Activated T-helper 17 cell treated with anti-CD3 and anti-CD28 coated beads, Interleukin-2, amount 50 U/mL, for 72 hours (primary cell): ENCODE measurements around the gene IL36G. TPM values are rescaled to one million over a fixed set of nuclear protein-coding genes. Genes with fewer than 3 reads are reported as not detected.

Experiments used
- ATAC-seq: fragments of 150-1000 bp; cut with Tn5 transposase; replicated peaks from 2 replicates; pipeline ENCODE4 v1.10.0; 2021; ENCODE audit warnings: mild to moderate bottlenecking, moderate library complexity
- H3K27ac Mint-ChIP-seq: one replicate; pipeline ENCODE4 v1.8.0; 2022; ENCODE audit warnings: mixed read lengths
- H3K27me3 Mint-ChIP-seq: one replicate; pipeline ENCODE4 v1.8.0; 2022; ENCODE audit warnings: mixed read lengths
- H3K36me3 Mint-ChIP-seq: one replicate; pipeline ENCODE4 v1.8.0; 2022; ENCODE audit warnings: low read depth, mild to moderate bottlenecking, mixed read lengths
- H3K4me1 Mint-ChIP-seq: one replicate; pipeline ENCODE4 v1.8.0; 2022; ENCODE audit warnings: mixed read lengths
- H3K4me3 Mint-ChIP-seq: one replicate; pipeline ENCODE4 v1.8.0; 2022; ENCODE audit warnings: mild to moderate bottlenecking, mixed read lengths
- H3K9me3 Mint-ChIP-seq: one replicate; pipeline ENCODE4 v1.8.0; 2022; ENCODE audit warnings: mixed read lengths
- total RNA-seq, 2 donors: library from RNA; stranded (reverse); gene quantifications; one replicate each; pipeline ENCODE4 v1.2.3, GENCODE V29; 2022

The IL36G gene
- total RNA-seq, 2 donors from 2014 or later = 0.48 TPM; not detected in 1

GRCh38 chr2:112996635-112997034, 18.8 kb downstream of the IL36G start:
- Mint-ChIP-seq H3K4me1 (peaks cover 20% of the 10 kb centered on the region), H3K27ac (peak overlapping the region; percentile 52), H3K27me3 (no peaks in the 10 kb centered on the region), H3K4me3 (peak overlapping the region; percentile 78), H3K36me3 (no peaks in the 10 kb centered on the region), H3K9me3 (peaks cover 23% of the 10 kb centered on the region)
- ATAC-seq = peak; percentile 93

- ATAC-seq = no peak
- no peaks in the 10 kb centered on the region for H3K36me3 Mint-ChIP-seq
- H3K9me3 Mint-ChIP-seq = peaks cover 21% of the 10 kb centered on the region
- H3K27me3 Mint-ChIP-seq = no peaks in the 10 kb centered on the region
- H3K27ac Mint-ChIP-seq = peak overlapping the region; percentile 52
- H3K4me1 Mint-ChIP-seq = peaks cover 20% of the 10 kb centered on the region
- peak overlapping the region; percentile 78 for H3K4me3 Mint-ChIP-seq
Measured at GRCh38 chr2:112997151-112997550, 19.3 kb downstream of the IL36G start.

GRCh38 chr2:113000436-113000835, 22.6 kb downstream of the IL36G start:
- Mint-ChIP-seq H3K4me3 (no peak overlapping the region), H3K9me3 (peaks cover 12% of the 10 kb centered on the region), H3K4me1 (peaks cover 17% of the 10 kb centered on the region), H3K27me3 (no peaks in the 10 kb centered on the region), H3K36me3 (no peaks in the 10 kb centered on the region), H3K27ac (no peak overlapping the region)
- no peak for ATAC-seq

- Mint-ChIP-seq H3K4me3 (no peak overlapping the region), H3K27ac (no peak overlapping the region), H3K27me3 (no peaks in the 10 kb centered on the region), H3K4me1 (no peaks in the 10 kb centered on the region), H3K36me3 (no peaks in the 10 kb centered on the region), H3K9me3 (peaks cover 12% of the 10 kb centered on the region)
- ATAC-seq = no peak
Measured at GRCh38 chr2:113002677-113003076, 24.9 kb downstream of the IL36G start.

GRCh38 chr2:113005030-113005509, 27.3 kb downstream of the IL36G start, which contains the start of gene IL36A:
IL36A (plus strand) TSS chr2:113005459; CDS start chr2:113005872, 413 bp downstream.
- H3K27ac Mint-ChIP-seq = no peak within 1 kb of the TSS
- peaks cover 8% of the 10 kb centered on the region for H3K9me3 Mint-ChIP-seq
- H3K4me1 Mint-ChIP-seq = no peaks in the 10 kb centered on the region
- no peaks in the 10 kb centered on the region for H3K27me3 Mint-ChIP-seq
- no peaks in the 10 kb centered on the region for H3K36me3 Mint-ChIP-seq
- no peak within 1 kb of the TSS for H3K4me3 Mint-ChIP-seq
- no peak for ATAC-seq

- no peak for ATAC-seq
- Mint-ChIP-seq H3K4me1 (no peaks in the 10 kb centered on the region), H3K36me3 (no peaks in the 10 kb centered on the region), H3K9me3 (no peaks in the 10 kb centered on the region), H3K27me3 (peaks cover 4% of the 10 kb centered on the region), H3K4me3 (no peak overlapping the region), H3K27ac (no peak overlapping the region)
Measured at GRCh38 chr2:113007250-113007649, 29.4 kb downstream of the IL36G start.

- no peak overlapping the region for H3K4me3 Mint-ChIP-seq
- no peaks in the 10 kb centered on the region for H3K36me3 Mint-ChIP-seq
- no peaks in the 10 kb centered on the region for H3K4me1 Mint-ChIP-seq
- H3K27ac Mint-ChIP-seq = no peak overlapping the region
- H3K9me3 Mint-ChIP-seq = no peaks in the 10 kb centered on the region
- peaks cover 7% of the 10 kb centered on the region for H3K27me3 Mint-ChIP-seq
- no peak for ATAC-seq
Measured at GRCh38 chr2:113009622-113010021, 31.8 kb downstream of the IL36G start.

- peaks cover 7% of the 10 kb centered on the region for H3K27me3 Mint-ChIP-seq
- no peak for ATAC-seq
- no peaks in the 10 kb centered on the region for H3K4me1 Mint-ChIP-seq
- no peaks in the 10 kb centered on the region for H3K9me3 Mint-ChIP-seq
- H3K4me3 Mint-ChIP-seq = no peak overlapping the region
- H3K27ac Mint-ChIP-seq = no peak overlapping the region
- no peaks in the 10 kb centered on the region for H3K36me3 Mint-ChIP-seq
Measured at GRCh38 chr2:113010088-113010487, 32.3 kb downstream of the IL36G start.

GRCh38 chr2:113011108-113011507, 33.3 kb downstream of the IL36G start:
- Mint-ChIP-seq H3K27ac (no peak overlapping the region), H3K4me1 (no peaks in the 10 kb centered on the region), H3K9me3 (no peaks in the 10 kb centered on the region), H3K4me3 (no peak overlapping the region), H3K27me3 (peaks cover 7% of the 10 kb centered on the region), H3K36me3 (no peaks in the 10 kb centered on the region)
- ATAC-seq = no peak

- H3K4me1 Mint-ChIP-seq = no peaks in the 10 kb centered on the region
- H3K27ac Mint-ChIP-seq = no peak overlapping the region
- no peak for ATAC-seq
- H3K9me3 Mint-ChIP-seq = peaks cover 4% of the 10 kb centered on the region
- no peak overlapping the region for H3K4me3 Mint-ChIP-seq
- peaks cover 15% of the 10 kb centered on the region for H3K27me3 Mint-ChIP-seq
- H3K36me3 Mint-ChIP-seq = no peaks in the 10 kb centered on the region
Measured at GRCh38 chr2:113012436-113013335, 34.9 kb downstream of the IL36G start.

- H3K9me3 Mint-ChIP-seq = peaks cover 4% of the 10 kb centered on the region
- ATAC-seq = no peak
- H3K4me3 Mint-ChIP-seq = no peak overlapping the region
- H3K27me3 Mint-ChIP-seq = peaks cover 19% of the 10 kb centered on the region
- H3K4me1 Mint-ChIP-seq = no peaks in the 10 kb centered on the region
- H3K27ac Mint-ChIP-seq = no peak overlapping the region
- H3K36me3 Mint-ChIP-seq = no peaks in the 10 kb centered on the region
Measured at GRCh38 chr2:113013336-113013661, 35.5 kb downstream of the IL36G start.

- Mint-ChIP-seq H3K27ac (no peak overlapping the region), H3K4me3 (no peak overlapping the region), H3K9me3 (peaks cover 11% of the 10 kb centered on the region), H3K27me3 (peaks cover 26% of the 10 kb centered on the region), H3K36me3 (no peaks in the 10 kb centered on the region), H3K4me1 (no peaks in the 10 kb centered on the region)
- no peak for ATAC-seq
Measured at GRCh38 chr2:113014067-113014466, 36.3 kb downstream of the IL36G start.

GRCh38 chr2:113015042-113015441, 37.2 kb downstream of the IL36G start:
- Mint-ChIP-seq H3K9me3 (peaks cover 11% of the 10 kb centered on the region), H3K4me3 (no peak overlapping the region), H3K27me3 (peaks cover 31% of the 10 kb centered on the region), H3K36me3 (no peaks in the 10 kb centered on the region), H3K27ac (no peak overlapping the region), H3K4me1 (no peaks in the 10 kb centered on the region)
- ATAC-seq = no peak

GRCh38 chr2:113015655-113016054, 37.8 kb downstream of the IL36G start:
- ATAC-seq = peak; percentile 32
- Mint-ChIP-seq H3K4me3 (no peak overlapping the region), H3K27ac (no peak overlapping the region), H3K4me1 (no peaks in the 10 kb centered on the region), H3K27me3 (peaks cover 31% of the 10 kb centered on the region), H3K9me3 (peaks cover 11% of the 10 kb centered on the region), H3K36me3 (no peaks in the 10 kb centered on the region)

- Mint-ChIP-seq H3K4me1 (no peaks in the 10 kb centered on the region), H3K27me3 (peaks cover 26% of the 10 kb centered on the region), H3K9me3 (peaks cover 11% of the 10 kb centered on the region), H3K27ac (no peak overlapping the region), H3K36me3 (no peaks in the 10 kb centered on the region), H3K4me3 (no peak overlapping the region)
- ATAC-seq = no peak
Measured at GRCh38 chr2:113018509-113018908, 40.7 kb downstream of the IL36G start.
